WTC11 (cell line): ENCODE results near the gene VILL. TPM values are rescaled to one million over a fixed set of nuclear protein-coding genes. Genes with fewer than 3 reads are reported as not detected.

Source experiments
- ATAC-seq: fragments of 200-7000 bp; cut with Tn5 transposase; 2 replicates; pipeline ENCODE4 v1.10.0; 2021; ENCODE audit warnings: mild to moderate bottlenecking, moderate library complexity
- CTCF ChIA-PET: fragments of 300-600 bp; sonication (Branson Sonifier 250); formaldehyde crosslinking; loops from one replicate; lab custom pipeline; 2021; ENCODE audit warnings: antibody characterized with exemption; lab: Charles Lee
- POLR2A ChIA-PET: fragments of 350-600 bp; sonication (Branson Sonifier 250); formaldehyde crosslinking; loops from one replicate; lab custom pipeline; 2021; ENCODE audit warnings: antibody characterized with exemption; lab: Charles Lee
- DNase-seq: peaks from one replicate; pipeline ENCODE4 v3.0.0; 2021; ENCODE audit warnings: low spot score
- H3K27ac Mint-ChIP-seq: 2 replicates; pipeline ENCODE4 v1.8.0; 2021; ENCODE audit warnings: mixed read lengths
- H3K27me3 Mint-ChIP-seq: 2 replicates; pipeline ENCODE4 v1.8.0; 2021; ENCODE audit warnings: low read depth, mild to moderate bottlenecking, moderate library complexity, mixed read lengths
- H3K36me3 Mint-ChIP-seq: 2 replicates; pipeline ENCODE4 v1.8.0; 2021; ENCODE audit warnings: mixed read lengths
- H3K4me1 Mint-ChIP-seq: 2 replicates; pipeline ENCODE4 v1.8.0; 2022; ENCODE audit warnings: mixed read lengths
- H3K4me3 Mint-ChIP-seq: 2 replicates; pipeline ENCODE4 v1.8.0; 2021; ENCODE audit warnings: mild to moderate bottlenecking, moderate library complexity, mixed read lengths
- H3K9me3 Mint-ChIP-seq: 2 replicates; pipeline ENCODE4 v1.8.0; 2021; ENCODE audit warnings: mixed read lengths
- ATF6 ChIP-seq: sonication (generic); formaldehyde crosslinking; IDR thresholded peaks from 2 replicates; pipeline ENCODE4 v1.8.1; 2023; ENCODE audit warnings: mild to moderate bottlenecking, missing genetic modification reagents
- CDX4 ChIP-seq: fragments of 250-450 bp; sonication (Bioruptor Pico); IDR thresholded peaks from 2 replicates; pipeline ENCODE4 v1.9.0; 2021; ENCODE audit warnings: moderate library complexity, mild to moderate bottlenecking, inconsistent platforms, borderline replicate concordance
- ELF4 ChIP-seq: sonication (generic); formaldehyde crosslinking; IDR thresholded peaks from 2 replicates; pipeline ENCODE4 v1.8.1; 2022; ENCODE audit warnings: low read depth, mild to moderate bottlenecking, moderate library complexity, missing genetic modification reagents
- NR1H2 ChIP-seq: sonication (generic); formaldehyde crosslinking; IDR thresholded peaks from 2 replicates; pipeline ENCODE4 v1.9.0; 2021; ENCODE audit warnings: mild to moderate bottlenecking, moderate library complexity, missing genetic modification reagents
- PRRX2 ChIP-seq: fragments of 250-450 bp; sonication (Bioruptor Pico); IDR thresholded peaks from 2 replicates; pipeline ENCODE4 v1.8.0; 2021; ENCODE audit warnings: mild to moderate bottlenecking
- STAT6 ChIP-seq: sonication (generic); formaldehyde crosslinking; conservative IDR thresholded peaks from 2 replicates; pipeline ENCODE4 v1.8.1; 2023; ENCODE audit warnings: mild to moderate bottlenecking, low read depth, missing genetic modification reagents, moderate library complexity
- ZNF281 ChIP-seq: sonication (generic); formaldehyde crosslinking; IDR thresholded peaks from 2 replicates; pipeline ENCODE4 v1.8.0; 2023; ENCODE audit warnings: mild to moderate bottlenecking, missing genetic modification reagents
- ZNF317 ChIP-seq: sonication (generic); formaldehyde crosslinking; IDR thresholded peaks from 2 replicates; pipeline ENCODE4 v1.8.1; 2023; ENCODE audit warnings: low read depth, mild to moderate bottlenecking, moderate library complexity, missing genetic modification reagents, borderline replicate concordance
- ZNF423 ChIP-seq: fragments of 250-450 bp; sonication (Bioruptor Pico); IDR thresholded peaks from 2 replicates; pipeline ENCODE4 v2.1.2; 2022; ENCODE audit warnings: mild to moderate bottlenecking, moderate library complexity
- ZNF671 ChIP-seq: fragments of 250-450 bp; sonication (Bioruptor Pico); IDR thresholded peaks from 2 replicates; pipeline ENCODE4 v1.8.0; 2021; ENCODE audit warnings: mild to moderate bottlenecking
- total RNA-seq: library from RNA; stranded (reverse); gene quantifications from 3 replicates; pipeline ENCODE4 v1.2.3, GENCODE V29; 2021
- TF ChIP-seq, protein P1 (sequence below): sonication (generic); formaldehyde crosslinking; IDR thresholded peaks from 2 replicates; pipeline ENCODE4 v1.8.1; 2022; ENCODE audit warnings: low read depth, mild to moderate bottlenecking, moderate library complexity, missing genetic modification reagents, borderline replicate concordance
- TF ChIP-seq, protein P2 (sequence below): sonication (generic); formaldehyde crosslinking; IDR thresholded peaks from 2 replicates; pipeline ENCODE4 v1.8.0; 2022; ENCODE audit warnings: missing genetic modification reagents

VILL gene
- total RNA-seq, 1 experiment from 2014 or later = 4.7 TPM

- no peak overlapping the region for H3K4me3 Mint-ChIP-seq
- TF ChIP-seq, protein P1, sequence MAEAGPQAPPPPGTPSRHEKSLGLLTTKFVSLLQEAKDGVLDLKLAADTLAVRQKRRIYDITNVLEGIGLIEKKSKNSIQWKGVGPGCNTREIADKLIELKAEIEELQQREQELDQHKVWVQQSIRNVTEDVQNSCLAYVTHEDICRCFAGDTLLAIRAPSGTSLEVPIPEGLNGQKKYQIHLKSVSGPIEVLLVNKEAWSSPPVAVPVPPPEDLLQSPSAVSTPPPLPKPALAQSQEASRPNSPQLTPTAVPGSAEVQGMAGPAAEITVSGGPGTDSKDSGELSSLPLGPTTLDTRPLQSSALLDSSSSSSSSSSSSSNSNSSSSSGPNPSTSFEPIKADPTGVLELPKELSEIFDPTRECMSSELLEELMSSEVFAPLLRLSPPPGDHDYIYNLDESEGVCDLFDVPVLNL (CRISPR knock-in tag) = no peak
- no peak for TF ChIP-seq PRRX2
- no peak for TF ChIP-seq STAT6 (CRISPR knock-in tag)
- no peak for TF ChIP-seq ZNF671 (CRISPR knock-in tag)
- no peak for TF ChIP-seq ZNF317 (CRISPR knock-in tag)
- TF ChIP-seq ELF4 (CRISPR knock-in tag) = no peak
- TF ChIP-seq NR1H2 (CRISPR knock-in tag) = no peak
- TF ChIP-seq CDX4 (CRISPR knock-in tag) = no peak
- no peak for TF ChIP-seq ZNF281
- TF ChIP-seq, protein P2, sequence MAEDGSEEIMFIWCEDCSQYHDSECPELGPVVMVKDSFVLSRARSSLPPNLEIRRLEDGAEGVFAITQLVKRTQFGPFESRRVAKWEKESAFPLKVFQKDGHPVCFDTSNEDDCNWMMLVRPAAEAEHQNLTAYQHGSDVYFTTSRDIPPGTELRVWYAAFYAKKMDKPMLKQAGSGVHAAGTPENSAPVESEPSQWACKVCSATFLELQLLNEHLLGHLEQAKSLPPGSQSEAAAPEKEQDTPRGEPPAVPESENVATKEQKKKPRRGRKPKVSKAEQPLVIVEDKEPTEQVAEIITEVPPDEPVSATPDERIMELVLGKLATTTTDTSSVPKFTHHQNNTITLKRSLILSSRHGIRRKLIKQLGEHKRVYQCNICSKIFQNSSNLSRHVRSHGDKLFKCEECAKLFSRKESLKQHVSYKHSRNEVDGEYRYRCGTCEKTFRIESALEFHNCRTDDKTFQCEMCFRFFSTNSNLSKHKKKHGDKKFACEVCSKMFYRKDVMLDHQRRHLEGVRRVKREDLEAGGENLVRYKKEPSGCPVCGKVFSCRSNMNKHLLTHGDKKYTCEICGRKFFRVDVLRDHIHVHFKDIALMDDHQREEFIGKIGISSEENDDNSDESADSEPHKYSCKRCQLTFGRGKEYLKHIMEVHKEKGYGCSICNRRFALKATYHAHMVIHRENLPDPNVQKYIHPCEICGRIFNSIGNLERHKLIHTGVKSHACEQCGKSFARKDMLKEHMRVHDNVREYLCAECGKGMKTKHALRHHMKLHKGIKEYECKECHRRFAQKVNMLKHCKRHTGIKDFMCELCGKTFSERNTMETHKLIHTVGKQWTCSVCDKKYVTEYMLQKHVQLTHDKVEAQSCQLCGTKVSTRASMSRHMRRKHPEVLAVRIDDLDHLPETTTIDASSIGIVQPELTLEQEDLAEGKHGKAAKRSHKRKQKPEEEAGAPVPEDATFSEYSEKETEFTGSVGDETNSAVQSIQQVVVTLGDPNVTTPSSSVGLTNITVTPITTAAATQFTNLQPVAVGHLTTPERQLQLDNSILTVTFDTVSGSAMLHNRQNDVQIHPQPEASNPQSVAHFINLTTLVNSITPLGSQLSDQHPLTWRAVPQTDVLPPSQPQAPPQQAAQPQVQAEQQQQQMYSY (CRISPR knock-in tag) = no peak
- TF ChIP-seq ATF6 (CRISPR knock-in tag) = no peak
- TF ChIP-seq ZNF423 (CRISPR knock-in tag) = no peak
- CTCF ChIA-PET = no interaction called here
- POLR2A ChIA-PET = no interaction called here
- no peak overlapping the region for H3K27ac Mint-ChIP-seq
- ATAC-seq (no peak), DNase-seq (no peak)
- peaks cover 24% of the 10 kb centered on the region for H3K9me3 Mint-ChIP-seq
- no peaks in the 10 kb centered on the region for H3K4me1 Mint-ChIP-seq
- H3K27me3 Mint-ChIP-seq = peaks cover 31% of the 10 kb centered on the region
- H3K36me3 Mint-ChIP-seq = peaks cover 18% of the 10 kb centered on the region
Observed at GRCh38 chr3:38049358-38050126, 59.0 kb downstream of the VILL start.
